Left ventricle myocardium inferior (tissue), 1 donor: ENCODE data around the gene UGT1A4. TPM values are rescaled to one million over a fixed set of nuclear protein-coding genes. Genes with fewer than 3 reads are reported as not detected.
"Not testable (repeated sequence)": the region's sequence is repeated elsewhere in the genome, so short reads cannot be mapped to it uniquely, and the experiment has no call there.

Source experiments
- DNase-seq: peaks from one replicate; pipeline ENCODE4 v3.0.0-alpha.2; 2020
- H3K27ac ChIP-seq: fragments of 200-600 bp; replicated peaks from 2 replicates; pipeline ENCODE4 v1.8.0; 2021
- H3K27me3 ChIP-seq: fragments of 200-600 bp; 2 replicates; pipeline ENCODE4 v1.8.0; 2021; ENCODE audit warnings: low read depth
- H3K36me3 ChIP-seq: fragments of 200-600 bp; 2 replicates; pipeline ENCODE4 v1.8.0; 2021
- H3K4me1 ChIP-seq: fragments of 200-600 bp; 2 replicates; pipeline ENCODE4 v1.8.0; 2021
- H3K4me3 ChIP-seq: fragments of 200-600 bp; 2 replicates; pipeline ENCODE4 v1.8.0; 2021; ENCODE audit warnings: mild to moderate bottlenecking, moderate library complexity
- H3K9me3 ChIP-seq: fragments of 200-600 bp; replicated peaks from 2 replicates; pipeline ENCODE4 v1.8.0; 2021
- intact Hi-C: fragments of 100-400 bp; cut with micrococcal nuclease; formaldehyde crosslinking; loops from one replicate; pipeline ENCODE4 v1.11.0; 2022
- total RNA-seq: library from RNA; stranded (reverse); fragmentation: NEBNext Ultra II Directional; extraction: Animal tissue kit (Norgen Biotek cat#: 25700); gene quantifications from one replicate; pipeline ENCODE4 v1.2.1, GENCODE V29; 2021
- TF ChIP-seq, protein P1 (sequence below): fragments of 200-600 bp; IDR thresholded peaks from 2 replicates; pipeline ENCODE4 v1.8.0; 2021; ENCODE audit warnings: antibody characterized with exemption, mild to moderate bottlenecking, borderline replicate concordance
- donor health status: DM: no; HTN: yes; CAD: no; lungs with severe emphysema.

Gene UGT1A4
- total RNA-seq, 1 donor from 2014 or later = not detected

DNA sequence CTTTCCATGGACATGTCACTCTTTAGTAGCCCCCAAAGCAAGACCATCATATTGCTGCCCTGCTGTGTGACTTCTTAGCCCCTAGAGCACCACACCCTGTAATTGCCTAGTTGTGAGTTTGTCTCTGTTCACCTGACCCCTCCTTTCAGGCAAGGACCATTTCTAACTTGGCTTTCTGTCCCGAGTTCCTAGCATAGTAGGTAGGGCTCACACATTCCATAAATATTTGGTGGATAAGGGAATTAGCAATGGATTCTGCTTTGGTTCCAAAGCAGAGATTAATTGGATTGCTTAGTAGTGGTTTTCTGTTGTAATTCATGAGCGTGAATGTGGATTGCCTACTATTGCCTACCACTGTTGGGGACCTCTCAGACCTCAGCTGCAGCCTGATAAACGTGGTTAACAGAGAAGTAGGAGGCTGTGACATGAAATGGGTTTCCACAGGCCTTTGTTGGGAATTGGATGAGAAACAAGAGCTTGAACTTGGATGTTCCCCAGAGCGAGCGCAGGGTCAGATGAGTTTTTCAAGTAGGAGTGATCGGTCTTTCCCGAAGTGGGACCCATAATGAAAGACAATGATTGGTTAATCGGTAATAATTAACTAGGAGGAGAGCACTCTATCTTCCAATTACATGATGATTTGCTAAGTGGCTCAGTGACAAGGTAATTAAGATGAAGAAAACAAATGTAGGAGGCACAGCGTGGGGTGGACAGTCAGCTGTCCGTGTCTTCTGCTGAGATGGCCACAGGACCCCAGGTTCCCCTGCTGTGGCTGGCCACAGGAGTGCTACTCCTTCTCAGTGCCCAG, 28.1 kb downstream of the UGT1A4 start:
- no peaks in the 10 kb centered on the region for H3K4me1 ChIP-seq
- no peak overlapping the region for H3K27ac ChIP-seq
- intact Hi-C loops = no loop called here
- H3K4me3 ChIP-seq = no peak overlapping the region
- peaks cover 13% of the 10 kb centered on the region for H3K9me3 ChIP-seq
- DNase-seq = no peak
- H3K27me3 ChIP-seq = peaks cover 45% of the 10 kb centered on the region
- H3K36me3 ChIP-seq = no peaks in the 10 kb centered on the region
- TF ChIP-seq, protein P1, sequence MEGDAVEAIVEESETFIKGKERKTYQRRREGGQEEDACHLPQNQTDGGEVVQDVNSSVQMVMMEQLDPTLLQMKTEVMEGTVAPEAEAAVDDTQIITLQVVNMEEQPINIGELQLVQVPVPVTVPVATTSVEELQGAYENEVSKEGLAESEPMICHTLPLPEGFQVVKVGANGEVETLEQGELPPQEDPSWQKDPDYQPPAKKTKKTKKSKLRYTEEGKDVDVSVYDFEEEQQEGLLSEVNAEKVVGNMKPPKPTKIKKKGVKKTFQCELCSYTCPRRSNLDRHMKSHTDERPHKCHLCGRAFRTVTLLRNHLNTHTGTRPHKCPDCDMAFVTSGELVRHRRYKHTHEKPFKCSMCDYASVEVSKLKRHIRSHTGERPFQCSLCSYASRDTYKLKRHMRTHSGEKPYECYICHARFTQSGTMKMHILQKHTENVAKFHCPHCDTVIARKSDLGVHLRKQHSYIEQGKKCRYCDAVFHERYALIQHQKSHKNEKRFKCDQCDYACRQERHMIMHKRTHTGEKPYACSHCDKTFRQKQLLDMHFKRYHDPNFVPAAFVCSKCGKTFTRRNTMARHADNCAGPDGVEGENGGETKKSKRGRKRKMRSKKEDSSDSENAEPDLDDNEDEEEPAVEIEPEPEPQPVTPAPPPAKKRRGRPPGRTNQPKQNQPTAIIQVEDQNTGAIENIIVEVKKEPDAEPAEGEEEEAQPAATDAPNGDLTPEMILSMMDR = no peak

DNA sequence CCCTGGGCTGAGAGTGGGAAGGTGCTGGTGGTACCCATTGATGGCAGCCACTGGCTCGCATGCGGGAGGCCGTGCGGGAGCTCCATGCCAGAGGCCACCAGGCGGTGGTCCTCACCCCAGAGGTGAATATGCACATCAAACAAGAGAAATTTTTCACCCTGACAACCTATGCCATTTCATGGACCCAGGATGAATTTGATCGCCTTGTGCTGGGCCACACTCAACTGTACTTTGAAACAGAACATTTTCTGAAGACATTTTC, 28.7 kb downstream of the UGT1A4 start:
- intact Hi-C loops = no loop called here
- Histone ChIP-seq H3K4me3 (no peak overlapping the region), H3K4me1 (no peaks in the 10 kb centered on the region), H3K27me3 (peaks cover 40% of the 10 kb centered on the region), H3K27ac (no peak overlapping the region), H3K36me3 (no peaks in the 10 kb centered on the region), H3K9me3 (peaks cover 13% of the 10 kb centered on the region)
- DNase-seq = no peak
- TF ChIP-seq, protein P1 = no peak

DNA sequence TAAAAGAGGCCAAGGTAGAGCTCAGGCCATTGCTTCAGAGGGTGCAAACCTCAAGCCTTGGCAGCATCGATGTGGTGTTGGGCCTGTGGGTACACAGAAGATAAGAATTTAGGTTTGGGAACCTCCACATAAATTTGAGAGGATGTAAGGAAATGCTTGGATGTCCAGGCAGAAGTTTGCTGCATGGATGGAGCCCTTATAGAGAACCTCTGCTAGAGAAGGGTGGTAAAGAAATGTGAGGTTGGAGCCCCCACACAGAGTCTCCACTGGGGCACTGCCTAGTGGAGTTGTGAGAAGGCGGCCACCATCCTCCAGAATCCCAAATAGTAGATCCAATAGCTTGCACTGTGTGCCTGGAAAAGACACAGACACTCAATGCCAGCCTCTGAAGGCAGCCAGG, 32.2 kb downstream of the UGT1A4 start:
- peaks cover 43% of the 10 kb centered on the region for H3K27me3 ChIP-seq
- intact Hi-C loops, H3K36me3 ChIP-seq, H3K27ac ChIP-seq, DNase-seq, H3K4me3 ChIP-seq, H3K4me1 ChIP-seq: not testable (repeated sequence)
- H3K9me3 ChIP-seq = peaks cover 13% of the 10 kb centered on the region

DNA sequence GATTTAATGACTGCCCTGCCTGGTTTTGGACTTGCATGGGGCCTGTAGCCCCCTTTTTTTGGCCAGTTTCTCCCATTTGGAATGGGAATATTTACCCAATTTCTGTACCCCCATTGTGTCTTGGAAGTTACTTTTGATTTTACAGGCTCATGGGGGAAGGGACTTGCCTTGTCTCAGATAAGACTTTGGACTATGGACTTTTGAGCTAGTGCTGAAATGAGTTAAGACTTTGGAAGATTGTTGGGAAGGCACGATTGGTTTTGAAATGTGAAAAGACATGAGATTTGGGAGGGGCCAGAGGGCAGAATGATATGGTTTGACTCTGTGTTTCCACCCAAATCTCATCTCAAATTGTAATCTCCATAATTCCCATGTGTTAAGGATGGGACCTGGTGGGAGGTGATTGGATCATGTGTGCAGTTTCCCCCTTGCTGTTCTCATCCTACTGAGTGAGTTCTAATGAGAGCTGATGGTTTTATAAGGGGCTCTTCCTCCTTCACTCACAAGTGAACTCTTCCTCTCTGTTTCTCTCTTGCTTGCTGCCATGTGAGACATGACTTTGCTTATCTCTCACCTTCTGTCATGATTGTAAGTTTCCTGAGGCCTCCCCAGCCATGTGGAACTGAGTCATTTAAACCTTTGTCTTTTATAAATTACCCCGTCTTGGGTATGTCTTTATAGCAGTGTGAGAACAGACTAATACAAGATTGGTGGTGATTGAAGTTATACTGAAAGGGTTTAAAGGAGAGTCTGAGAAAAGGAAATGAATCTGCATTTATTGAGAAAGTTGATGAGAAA, 32.9 kb downstream of the UGT1A4 start:
- intact Hi-C loops, DNase-seq, H3K27ac ChIP-seq: not testable (repeated sequence)

DNA sequence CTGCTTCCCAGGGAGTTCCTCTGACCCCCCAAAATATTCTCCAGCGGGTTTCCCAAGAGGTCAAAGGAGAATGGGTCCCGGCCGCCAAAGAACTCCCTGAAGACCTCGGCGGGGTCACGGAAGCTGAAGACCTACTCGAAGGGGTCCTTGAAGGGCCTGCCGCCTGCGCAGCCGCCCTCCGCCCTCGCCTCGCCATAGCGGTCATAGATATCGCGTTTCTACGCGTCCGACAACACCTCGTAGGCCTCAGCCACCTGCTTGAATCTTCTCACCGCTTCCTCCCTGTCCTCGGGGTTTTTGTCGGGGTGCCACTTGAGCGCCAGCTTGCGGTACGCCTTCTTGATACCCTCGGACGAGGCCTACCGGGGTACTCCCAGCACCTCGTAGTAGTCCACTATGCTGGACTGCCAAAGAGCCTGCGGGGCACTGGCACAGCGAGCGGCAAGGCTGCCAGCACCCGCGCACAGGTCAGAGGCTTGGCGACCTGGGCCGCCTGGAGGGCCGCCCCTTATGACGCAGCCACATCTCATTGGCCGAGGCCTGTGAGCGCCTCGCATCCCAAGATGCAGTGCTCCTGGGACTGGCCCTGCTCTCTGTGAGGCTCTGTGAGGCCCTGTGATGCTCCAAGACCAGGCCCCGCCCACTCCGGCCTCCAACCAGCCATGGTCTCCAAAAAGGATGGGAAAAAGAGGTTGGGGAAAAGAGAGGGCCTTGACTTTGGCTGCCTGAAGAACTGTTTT, 36.5 kb downstream of the UGT1A4 start:
- no peak overlapping the region for H3K4me3 ChIP-seq
- no peak for DNase-seq
- H3K27me3 ChIP-seq = peaks cover 19% of the 10 kb centered on the region
- H3K4me1 ChIP-seq = no peaks in the 10 kb centered on the region
- H3K27ac ChIP-seq = no peak overlapping the region
- no peaks in the 10 kb centered on the region for H3K36me3 ChIP-seq
- TF ChIP-seq, protein P1 = no peak
- intact Hi-C loops = no loop called here
- peaks cover 13% of the 10 kb centered on the region for H3K9me3 ChIP-seq

More for the DNA sequence above, 32.9 kb downstream of the UGT1A4 start:
- H3K4me1 ChIP-seq, H3K4me3 ChIP-seq, H3K36me3 ChIP-seq: not testable (repeated sequence)
- Histone ChIP-seq H3K27me3 (peaks cover 37% of the 10 kb centered on the region), H3K9me3 (peaks cover 13% of the 10 kb centered on the region)

DNA sequence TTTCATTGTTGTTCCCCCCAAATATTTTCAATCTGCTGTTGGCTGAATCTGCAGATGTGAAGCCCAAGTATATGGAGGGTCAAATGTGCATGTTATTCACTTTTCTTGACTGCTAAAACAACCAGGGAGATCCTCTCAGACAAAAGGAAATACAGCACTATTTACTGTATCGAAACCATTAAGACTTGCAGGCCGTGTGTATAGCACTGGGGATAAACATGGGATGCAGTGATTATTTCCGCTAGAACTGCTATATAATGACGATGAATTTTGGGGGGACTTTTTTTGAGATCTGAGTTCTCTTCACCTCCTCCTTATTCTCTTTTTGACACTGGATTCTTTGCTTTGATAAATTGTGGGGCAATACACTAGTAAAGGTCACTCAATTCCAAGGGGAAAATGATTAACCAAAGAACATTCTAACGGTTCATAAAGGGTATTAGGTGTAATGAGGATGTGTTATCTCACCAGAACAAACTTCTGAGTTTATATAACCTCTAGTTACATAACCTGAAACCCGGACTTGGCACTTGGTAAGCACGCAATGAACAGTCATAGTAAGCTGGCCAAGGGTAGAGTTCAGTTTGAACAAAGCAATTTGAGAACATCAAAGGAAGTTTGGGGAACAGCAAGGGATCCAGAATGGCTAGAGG, 38.0 kb downstream of the UGT1A4 start:
- no peaks in the 10 kb centered on the region for H3K9me3 ChIP-seq
- H3K27ac ChIP-seq = no peak overlapping the region
- H3K36me3 ChIP-seq = no peaks in the 10 kb centered on the region
- TF ChIP-seq, protein P1 = no peak
- DNase-seq = no peak
- H3K27me3 ChIP-seq = peaks cover 12% of the 10 kb centered on the region
- intact Hi-C loops = no loop called here
- H3K4me1 ChIP-seq = no peaks in the 10 kb centered on the region
- H3K4me3 ChIP-seq = no peak overlapping the region
